NCI-H2081 (cell line): ENCODE data around the gene TEX19.
A peak's percentile ranks its signal among the peaks of the same experiment; 100 is the strongest.
"Not testable (repeated sequence)": the region's sequence is repeated elsewhere in the genome, so short reads cannot be mapped to it uniquely, and the experiment has no call there.

Source experiments
- DNase-seq, 2 experiments: peaks; one replicate each; lab custom pipeline; 2025; lab: John Stamatoyannopoulos, UW

Gene TEX19

GRCh38 chr17:82338858-82339633 is 20.0 kb upstream of the TEX19 start:
- DNase-seq, result no peak

GRCh38 chr17:82339634-82340580 is 19.1 kb upstream of the TEX19 start:
- DNase-seq, result no peak

- DNase-seq, result no peak
Measured at GRCh38 chr17:82342361-82343079, 16.5 kb upstream of the TEX19 start.

- peak in 1 of 2 experiments; percentile 21 for DNase-seq
Measured at GRCh38 chr17:82343560-82343959, 15.5 kb upstream of the TEX19 start.

GRCh38 chr17:82344175-82344907 is 14.7 kb upstream of the TEX19 start:
- no peak for DNase-seq

GRCh38 chr17:82345151-82345976 is 13.7 kb upstream of the TEX19 start:
- no peak for DNase-seq

GRCh38 chr17:82346342-82347300 is 12.4 kb upstream of the TEX19 start:
- no peak for DNase-seq

GRCh38 chr17:82347994-82348393 is 11.1 kb upstream of the TEX19 start:
- DNase-seq, result not testable (repeated sequence)

GRCh38 chr17:82348434-82348833 is 10.6 kb upstream of the TEX19 start:
- no peak for DNase-seq

- no peak for DNase-seq
Measured at GRCh38 chr17:82348866-82349265, 10.2 kb upstream of the TEX19 start.

GRCh38 chr17:82349287-82349701 is 9.8 kb upstream of the TEX19 start:
- DNase-seq, result no peak

- no peak for DNase-seq
Measured at GRCh38 chr17:82350182-82351030, 8.6 kb upstream of the TEX19 start.

GRCh38 chr17:82351254-82351712 is 7.8 kb upstream of the TEX19 start:
- DNase-seq, result no peak

- peak; percentile 92 to 95 for DNase-seq
Measured at GRCh38 chr17:82351713-82352488, 7.1 kb upstream of the TEX19 start.

GRCh38 chr17:82353484-82353883 is 5.6 kb upstream of the TEX19 start:
- DNase-seq, result peak in 1 of 2 experiments; percentile 25

GRCh38 chr17:82354804-82355308 is 4.2 kb upstream of the TEX19 start:
- no peak for DNase-seq

GRCh38 chr17:82355770-82356427 is 3.1 kb upstream of the TEX19 start:
- DNase-seq, result no peak
